GM21526 (cell line): ENCODE data around the gene GORAB.

Experiments
- ATAC-seq: cut with Tn5 transposase; IDR thresholded peaks from one replicate; pipeline ENCODE4 v1.9.1; 2021; ENCODE audit warnings: moderate library complexity; ENCODE audit not compliant: unreplicated experiment, low FRiP score

The GORAB gene, protein sequence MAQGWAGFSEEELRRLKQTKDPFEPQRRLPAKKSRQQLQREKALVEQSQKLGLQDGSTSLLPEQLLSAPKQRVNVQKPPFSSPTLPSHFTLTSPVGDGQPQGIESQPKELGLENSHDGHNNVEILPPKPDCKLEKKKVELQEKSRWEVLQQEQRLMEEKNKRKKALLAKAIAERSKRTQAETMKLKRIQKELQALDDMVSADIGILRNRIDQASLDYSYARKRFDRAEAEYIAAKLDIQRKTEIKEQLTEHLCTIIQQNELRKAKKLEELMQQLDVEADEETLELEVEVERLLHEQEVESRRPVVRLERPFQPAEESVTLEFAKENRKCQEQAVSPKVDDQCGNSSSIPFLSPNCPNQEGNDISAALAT

DNA sequence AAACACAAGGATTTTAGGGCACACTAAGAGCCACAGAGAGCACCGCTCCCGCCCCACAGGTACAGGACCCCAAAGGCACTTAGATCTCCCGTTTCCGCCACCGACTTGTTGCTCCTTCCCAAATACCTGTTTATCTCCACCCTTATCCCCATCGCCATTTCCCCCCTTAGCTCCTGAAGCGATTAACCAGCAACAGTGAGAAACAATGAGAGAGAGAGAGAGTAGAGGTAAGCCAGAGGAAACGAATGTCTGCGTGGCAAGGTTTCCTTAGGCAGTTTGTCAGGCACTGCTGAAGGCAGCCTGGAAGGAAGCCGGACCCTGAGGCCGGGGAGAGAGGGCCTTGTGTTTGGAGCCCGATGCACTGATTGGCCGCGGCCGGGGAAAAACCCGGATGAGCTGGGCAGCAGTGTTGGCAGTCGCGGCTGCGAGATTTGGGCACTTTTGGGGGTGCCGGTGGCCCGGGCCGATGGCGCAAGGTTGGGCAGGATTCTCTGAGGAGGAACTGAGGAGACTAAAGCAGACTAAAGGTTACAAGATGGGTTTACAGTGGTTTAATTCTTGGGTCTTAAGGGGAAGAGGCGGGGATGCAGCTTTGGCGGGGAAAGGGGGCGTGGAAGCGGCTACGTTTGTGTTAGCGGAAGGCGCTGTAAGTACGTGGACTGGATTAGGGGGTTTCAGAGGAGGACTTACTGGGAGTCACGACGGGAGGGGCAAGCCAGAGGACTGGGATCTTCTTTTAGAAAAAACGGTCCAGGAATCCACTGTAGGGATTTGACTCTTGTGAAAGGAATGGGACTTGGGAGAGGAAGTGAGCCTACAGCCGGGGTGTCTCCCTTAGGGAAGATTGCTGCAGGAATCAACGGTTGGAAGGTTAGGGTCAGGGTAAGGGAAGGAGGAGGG lies at the start of gene GORAB:
Gene GORAB (plus strand): TSS at position 409 of the 900 bp plus-strand sequence. CDS start 58 bp downstream, at position 467.
- ATAC-seq, result peak; percentile 98

DNA sequence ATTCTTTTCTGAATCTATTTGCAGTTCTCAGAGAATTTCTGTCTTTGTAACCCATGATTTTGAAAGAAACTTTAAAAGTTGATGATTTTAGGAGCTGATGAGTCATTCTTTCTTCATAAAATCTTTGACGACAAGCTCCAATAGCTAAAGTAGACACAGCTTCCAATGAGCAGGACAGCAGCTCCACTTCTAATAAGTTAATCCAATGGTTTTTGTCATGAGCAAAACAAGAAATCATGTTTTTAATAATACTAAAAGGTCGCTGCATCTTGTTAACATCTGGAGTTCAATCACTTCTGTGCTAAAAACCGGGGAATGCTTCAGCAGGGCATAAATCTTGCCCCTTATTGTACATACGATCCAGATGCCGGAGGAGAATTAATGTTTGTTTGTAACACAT lies 48.9 kb upstream of the GORAB start:
- no peak for ATAC-seq

DNA sequence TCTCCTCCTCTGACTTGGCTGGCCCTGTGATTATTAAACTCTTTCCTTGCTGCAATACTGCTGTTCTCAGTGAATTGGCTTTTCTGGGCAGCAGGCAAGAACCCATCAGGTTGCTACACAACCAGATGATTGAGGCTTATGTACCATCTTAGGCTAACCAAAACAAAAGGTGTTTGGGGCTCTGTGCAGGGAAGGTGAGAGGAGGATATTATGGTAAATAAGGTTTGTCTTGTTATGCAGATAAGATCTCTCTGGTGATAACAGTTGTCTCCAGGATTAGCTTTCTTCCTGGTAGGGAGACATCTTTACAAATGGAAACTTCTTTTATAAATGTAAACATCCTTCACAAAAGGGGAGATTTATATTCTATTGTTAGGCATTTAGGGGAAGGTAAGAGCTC lies 44.5 kb upstream of the GORAB start:
- no peak for ATAC-seq

DNA sequence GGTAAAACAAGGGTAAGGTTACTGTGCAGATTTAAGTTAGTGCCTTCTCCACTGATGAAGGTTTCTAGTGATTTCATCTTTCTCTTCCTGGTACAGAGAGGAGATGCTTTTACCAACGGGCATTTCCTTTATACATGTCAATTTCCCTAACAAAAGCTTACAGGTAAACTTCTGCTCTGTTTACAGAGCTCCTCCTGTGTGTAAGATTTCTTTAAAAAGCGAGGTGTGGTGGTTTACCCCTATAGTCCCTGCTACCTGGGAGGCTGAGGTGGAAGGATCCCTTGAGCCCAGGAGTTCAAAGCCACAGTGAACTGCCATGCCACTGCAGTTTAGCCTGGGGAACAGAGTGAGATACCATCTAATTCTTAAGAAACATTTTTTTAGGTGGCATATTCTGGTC lies 40.7 kb upstream of the GORAB start:
- ATAC-seq, result no peak

DNA sequence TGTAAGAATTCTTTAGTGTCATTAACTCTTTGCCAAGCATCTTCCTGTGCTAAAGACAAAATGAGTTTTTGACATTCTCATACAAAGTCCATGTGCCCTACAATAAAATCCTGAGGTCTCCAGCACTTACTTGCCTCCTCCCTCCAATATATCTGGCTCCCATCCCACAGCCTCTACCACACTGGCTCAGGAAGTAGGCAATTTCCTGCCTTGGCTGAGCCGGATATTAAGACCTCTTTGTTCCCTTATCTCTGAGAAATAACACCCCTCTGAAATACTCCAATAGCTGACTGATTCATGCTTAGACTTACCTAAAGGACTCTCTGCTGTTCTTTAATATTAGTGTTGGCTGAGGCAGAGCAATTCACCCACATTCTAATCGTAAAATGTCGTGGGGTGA lies 37.6 kb upstream of the GORAB start:
- ATAC-seq, result no peak

DNA sequence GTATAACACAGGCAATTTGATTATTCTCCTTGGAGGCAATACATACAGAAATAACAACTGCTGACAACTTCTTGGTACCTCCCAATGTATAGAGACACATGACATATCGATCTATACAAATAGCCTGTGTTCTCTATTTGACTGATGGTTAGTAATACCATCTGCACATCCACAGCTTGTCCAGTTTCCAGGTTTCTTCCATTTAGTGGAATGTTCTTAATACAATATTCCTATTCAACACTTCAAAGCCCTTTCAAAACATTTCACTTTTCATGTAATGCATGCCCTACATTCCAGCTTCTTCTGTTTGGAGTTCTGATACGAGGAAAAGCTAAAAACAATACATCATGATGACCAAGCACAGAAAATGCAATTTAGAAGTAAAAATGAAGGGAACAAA lies 37.0 kb upstream of the GORAB start:
- no peak for ATAC-seq

DNA sequence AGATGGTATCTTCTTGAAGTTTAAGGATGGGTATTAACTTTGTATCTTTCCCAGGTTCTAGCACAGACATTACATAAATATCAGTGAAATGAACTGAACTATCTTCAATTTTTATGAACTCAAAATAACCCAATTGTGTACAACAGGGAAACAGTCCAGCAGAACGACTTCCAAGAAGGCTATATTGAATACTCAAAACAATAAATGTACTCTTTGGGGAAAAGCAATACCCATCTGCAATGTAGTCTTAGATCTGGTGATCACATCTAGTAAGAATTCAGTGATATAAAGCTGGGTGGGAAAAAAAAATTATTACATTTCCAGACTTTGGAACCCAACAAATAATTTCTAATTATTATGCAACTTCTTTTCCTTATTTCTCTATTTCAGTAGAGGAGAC lies 33.1 kb upstream of the GORAB start:
- ATAC-seq, result no peak

DNA sequence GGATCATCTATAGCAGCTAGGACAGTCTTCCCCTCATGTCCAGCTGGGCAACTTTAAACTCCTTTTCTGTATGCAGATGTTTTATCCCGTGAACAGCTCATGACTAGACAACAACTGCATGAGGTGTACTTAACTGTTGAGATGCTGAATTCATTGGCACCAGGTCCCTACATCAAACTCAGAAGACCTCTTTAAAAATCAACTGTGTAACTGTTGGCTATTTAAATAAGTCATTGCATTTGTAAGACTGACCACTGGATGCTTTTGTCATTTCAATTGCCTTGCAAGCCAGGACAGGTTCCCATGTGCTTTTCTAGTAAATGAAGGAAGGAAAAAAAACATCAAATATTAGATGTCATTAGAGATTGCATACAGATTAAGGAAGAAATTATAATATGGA lies 28.3 kb upstream of the GORAB start:
- ATAC-seq, result no peak

DNA sequence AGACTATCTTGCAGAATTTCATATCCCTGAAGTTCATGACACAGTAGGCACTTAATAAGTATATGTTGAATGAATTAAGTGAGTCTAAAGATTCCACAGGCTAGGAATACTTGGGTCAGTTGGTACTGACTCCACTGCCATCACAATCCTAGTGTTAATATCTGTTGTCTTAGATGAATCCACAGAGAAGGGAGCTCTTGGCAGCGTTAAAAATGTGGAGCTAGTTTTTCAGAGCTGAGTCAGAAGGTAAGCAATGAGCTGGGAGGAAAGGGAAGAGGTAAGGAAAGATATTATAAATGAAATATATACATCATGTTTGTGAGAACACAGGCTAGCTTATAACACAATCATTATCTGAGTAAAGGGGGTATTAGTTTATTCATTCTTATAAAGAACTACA lies 21.8 kb upstream of the GORAB start:
- no peak for ATAC-seq

DNA sequence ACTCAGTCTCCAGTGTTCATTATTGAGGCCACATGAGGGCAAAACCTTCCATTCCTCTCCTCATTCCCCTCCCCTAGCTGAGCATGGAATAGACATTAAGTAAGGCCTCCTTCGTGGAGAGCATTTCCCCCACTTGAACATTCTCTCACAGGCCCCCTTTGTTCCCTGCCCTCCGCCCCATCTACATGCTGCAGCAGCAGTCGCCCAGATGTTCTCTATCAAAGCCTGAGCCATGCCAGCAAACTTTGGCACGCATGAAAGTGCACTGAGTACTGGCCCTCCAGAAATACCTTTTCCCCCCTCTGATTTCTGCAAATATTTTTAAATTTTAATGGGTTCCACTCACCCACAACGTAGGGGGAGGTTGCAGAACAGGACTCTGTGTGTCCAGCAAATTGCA lies 20.9 kb upstream of the GORAB start:
- ATAC-seq, result no peak

DNA sequence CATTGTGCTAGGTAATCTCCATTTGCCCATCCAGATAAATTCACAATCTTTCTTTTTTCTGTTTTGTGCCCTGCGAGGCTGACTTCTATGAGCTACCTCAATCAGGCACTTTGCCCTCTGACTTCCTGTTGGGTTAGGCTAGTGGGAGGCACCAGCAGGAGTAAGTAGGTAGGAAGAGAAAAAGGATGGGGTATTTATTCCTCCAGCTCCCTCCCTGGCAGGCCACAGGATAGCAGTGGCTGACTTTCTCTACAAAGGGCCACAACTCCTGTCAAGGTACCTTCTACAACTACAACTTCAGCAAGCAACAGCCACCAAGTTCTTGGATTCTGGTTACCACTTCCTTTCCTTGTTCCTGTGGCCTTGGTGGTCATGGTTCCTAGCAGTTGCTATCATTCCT lies 18.8 kb upstream of the GORAB start:
- ATAC-seq, result no peak

DNA sequence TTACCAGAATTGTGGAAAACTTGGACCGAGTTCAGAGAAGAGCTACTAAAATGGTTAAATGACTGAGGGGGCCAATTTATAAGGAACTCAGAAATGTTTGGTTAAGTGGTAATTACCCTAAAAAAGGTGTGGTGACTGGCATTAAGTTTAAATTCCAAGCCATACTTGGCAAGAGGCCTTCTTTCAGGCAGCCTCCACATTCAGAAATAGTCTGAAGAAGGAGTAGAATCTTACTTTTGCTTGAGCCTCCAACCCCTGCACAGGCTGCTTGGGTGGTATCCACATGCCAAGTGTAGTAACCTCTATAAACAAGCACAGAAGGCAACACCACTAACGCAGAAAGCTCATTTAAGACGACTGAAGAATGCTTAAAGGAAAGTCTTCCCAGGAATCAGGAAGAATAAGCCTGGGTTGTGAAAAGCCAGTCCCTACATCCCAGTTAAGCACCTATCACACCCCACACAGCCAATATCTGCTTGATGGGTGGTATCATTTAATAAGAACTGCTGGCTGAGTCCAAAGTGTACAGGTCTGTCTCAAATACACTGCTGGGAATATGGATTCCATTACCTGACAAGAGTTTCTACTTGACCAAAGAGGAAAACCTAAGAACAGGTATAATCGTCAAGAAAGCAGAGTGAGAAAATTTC lies 13.7 kb upstream of the GORAB start:
- ATAC-seq, result no peak

DNA sequence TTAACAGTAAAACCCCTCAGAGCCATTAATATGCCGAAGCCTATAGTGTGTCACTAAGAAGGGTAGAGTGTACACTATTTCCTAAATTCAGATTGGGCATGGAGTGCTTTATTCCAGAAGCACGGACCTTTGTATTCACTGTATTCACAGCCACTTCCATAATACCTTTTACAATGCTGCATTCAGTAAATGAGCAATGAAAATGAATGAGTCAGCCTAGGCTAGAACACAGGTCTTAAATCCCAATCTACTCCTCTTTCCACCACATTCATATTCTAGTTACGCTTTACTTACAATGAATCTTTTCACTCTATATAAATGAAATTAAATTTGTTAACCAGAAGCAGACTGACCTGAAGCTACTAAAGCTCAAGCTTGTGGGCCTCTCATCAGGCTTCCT lies 13.0 kb upstream of the GORAB start:
- ATAC-seq, result no peak

DNA sequence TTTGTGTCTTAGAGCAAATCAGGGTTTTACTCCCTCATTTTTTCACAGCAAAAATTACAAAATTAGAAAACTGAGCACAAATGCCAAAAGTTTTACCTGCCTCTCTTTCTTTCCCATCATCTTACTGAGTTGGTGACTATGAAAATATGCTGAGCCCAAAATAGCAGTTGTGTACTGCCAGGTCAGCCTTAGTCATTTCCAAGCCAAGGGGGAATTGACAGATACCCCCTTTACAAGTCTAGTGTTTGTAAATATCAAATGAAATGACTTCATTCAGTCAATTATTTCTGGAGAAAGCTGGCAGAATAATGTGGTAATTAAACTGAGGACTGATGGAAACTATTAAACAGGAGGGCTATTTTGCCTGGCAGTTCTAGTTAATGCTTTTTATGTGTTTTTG lies 11.4 kb upstream of the GORAB start:
- ATAC-seq, result no peak

DNA sequence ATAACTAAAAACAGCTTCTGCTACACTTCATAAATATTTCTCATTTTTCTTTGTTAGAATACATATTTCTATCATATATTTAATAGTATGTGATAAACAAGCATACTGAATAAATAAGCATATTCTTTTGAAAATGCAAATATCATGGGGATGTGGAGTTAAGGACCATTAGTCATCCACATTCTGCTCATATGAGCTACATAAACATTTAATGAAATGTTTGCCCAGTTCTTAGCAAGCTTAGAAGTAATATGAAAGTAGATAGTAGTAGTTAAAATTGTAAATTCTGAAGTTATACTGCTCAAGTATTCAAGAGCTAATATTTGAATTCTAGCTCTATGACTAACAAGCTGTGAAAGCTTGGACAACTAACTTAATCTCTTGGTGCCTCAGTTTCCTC lies 10.1 kb upstream of the GORAB start:
- no peak for ATAC-seq

DNA sequence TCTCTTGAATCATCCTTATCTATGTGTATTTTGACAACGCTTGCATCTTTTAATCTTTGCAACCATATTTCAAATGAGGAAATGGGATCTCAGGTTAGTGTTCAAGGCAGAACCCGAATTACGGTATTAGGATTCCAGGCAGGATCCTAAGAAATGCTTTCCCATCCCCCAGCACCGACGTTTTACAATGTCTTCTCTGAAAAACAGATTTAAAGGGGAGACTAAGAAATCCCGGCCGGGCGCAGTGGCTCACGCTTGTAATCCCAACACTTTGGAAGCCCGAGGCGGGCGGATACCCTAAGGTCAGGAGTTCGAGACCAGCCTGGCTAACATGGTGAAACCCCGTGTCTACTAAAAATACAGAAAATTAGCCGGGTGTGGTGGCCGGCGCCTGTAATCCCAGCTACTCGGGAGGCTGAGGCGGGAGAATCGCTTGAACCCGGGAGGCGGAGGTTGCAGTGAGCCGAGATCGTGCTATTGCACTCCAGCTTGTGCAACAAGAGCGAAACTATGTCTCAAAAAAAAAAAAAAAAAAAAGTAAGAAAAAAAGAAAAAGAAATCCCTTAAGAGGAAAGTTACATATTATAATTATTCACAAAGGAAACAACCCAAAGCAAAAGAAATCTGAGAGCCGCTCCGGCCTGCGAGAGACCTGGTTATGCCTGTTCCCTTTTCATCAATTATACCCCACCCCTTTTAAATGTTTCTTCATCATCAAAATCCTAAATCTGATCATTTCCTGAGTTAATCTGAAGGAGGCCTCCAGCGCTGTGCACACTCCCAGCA lies 801 bp upstream of the GORAB start:
- no peak for ATAC-seq

DNA sequence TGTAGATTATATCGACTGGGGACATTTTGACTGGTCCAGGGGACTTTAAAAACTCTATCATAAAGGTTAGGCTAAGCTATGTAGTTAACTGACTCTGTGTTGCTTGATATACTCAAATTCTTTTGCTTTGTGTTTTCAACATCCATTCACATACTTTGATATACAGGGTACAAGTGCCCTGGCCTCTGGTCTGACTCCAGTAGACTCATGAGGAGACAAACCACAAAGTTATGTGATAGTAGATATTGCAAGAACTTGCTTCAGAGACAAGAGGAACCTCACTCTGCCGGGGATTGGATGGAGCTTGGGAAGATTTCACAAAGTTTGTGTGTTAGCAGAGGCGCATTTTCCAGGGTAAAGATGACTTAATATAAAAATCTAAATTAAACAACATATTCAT lies 1.3 kb downstream of the GORAB start:
- no peak for ATAC-seq

DNA sequence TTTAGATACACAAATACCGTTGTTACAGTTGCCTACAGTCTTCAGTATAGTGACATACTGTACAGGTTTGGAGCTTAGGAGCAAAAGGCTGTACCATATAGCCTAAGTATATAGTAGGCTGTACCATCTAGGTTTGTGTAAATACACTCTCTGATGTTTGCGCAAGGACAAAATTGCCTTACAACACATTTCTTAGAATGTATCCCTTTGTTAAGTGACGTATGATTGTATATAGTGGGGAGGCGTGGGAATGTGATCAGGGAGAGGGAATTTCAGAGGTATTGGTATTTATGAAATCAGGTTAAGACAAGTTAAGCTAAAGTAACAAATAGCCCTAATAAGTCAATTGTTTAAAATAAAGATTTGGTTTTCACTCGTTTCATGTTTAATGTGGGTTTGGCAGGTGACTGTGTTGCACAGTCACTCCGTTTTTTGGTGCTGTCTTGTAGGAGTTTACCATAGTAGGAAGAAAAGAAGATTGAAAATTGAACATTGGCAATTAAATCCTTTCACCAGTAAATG lies 2.7 kb downstream of the GORAB start:
- no peak for ATAC-seq

DNA sequence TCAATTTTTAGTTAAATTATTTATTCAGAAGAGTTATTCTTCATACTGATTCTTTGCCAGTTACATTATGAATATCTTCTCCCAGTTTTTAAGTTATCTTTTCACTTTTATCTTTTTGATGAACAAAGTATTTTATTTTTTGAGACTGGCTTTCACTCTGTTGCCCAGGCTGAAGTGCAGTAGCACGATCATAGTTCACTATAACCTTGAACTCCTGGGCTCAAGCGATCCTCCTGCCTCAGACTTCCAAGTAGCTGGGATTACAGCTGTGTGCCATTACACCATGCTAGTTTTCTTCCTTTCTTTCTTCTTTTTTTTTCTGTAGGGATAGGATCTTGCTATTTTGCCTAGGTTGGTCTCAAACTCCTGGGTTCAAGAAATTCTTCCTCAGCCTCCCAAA lies 3.5 kb downstream of the GORAB start:
- ATAC-seq, result no peak

DNA sequence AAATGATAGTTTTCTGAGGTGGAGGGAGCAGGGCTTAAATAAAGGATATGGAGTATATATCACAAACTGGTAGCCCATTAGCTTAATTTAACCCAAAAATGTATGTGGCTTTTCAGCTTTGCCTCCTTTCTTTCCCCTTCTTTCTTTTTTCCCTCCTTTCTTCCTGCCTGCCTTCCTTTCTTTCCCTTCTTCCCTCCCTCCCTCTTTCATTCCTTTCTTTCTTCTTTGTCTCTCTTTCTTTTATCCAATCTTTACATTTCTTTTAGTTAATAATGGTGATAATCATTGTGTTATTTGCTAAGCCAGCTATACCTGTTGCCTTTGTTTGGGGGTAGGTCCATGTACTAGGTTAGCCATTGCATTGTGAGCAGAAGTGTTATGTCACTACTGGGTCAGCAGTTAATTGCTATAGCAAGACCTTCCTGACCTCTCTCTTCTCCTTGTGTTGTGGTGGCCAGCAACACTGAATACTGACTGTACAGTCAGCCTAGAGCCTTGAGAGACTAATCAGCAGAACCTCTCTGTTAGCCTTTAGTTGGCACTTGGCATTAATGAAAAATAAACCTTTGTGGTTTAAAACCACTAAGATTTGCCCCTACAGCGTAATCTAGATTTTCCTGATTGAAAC lies 5.1 kb downstream of the GORAB start:
- no peak for ATAC-seq
